Keratinocyte (primary cell): ENCODE data around the gene CCBE1. TPM values are rescaled to one million over a fixed set of nuclear protein-coding genes. Genes with fewer than 3 reads are reported as not detected.

Experiments used
- DNase-seq: peaks from one replicate; pipeline ENCODE4 v3.0.0-alpha.2; 2011; ENCODE audit warnings: low read depth, missing footprints, low spot score
- FAIRE-seq: peaks from 2 replicates; lab custom pipeline; 2011; peaks lifted over from hg19 to GRCh38; lab: Jason Lieb, UNC
- H2AFZ ChIP-seq: 2 replicates; pipeline ENCODE4 v1.6.0; 2012; ENCODE audit warnings: low read length, control low read depth, inconsistent platforms; ENCODE audit not compliant: control insufficient read depth
- H3K27ac ChIP-seq: 2 replicates; pipeline ENCODE4 v1.5.1; 2011; ENCODE audit warnings: low read length; ENCODE audit not compliant: control insufficient read depth, insufficient read depth
- H3K27me3 ChIP-seq: 3 replicates; pipeline ENCODE4 v1.6.0; 2011; ENCODE audit warnings: low read length; ENCODE audit not compliant: control insufficient read depth, insufficient read depth; ENCODE audit errors: extremely low read depth
- H3K36me3 ChIP-seq, 2 experiments: 2 replicates in 1 of 2; 3 replicates in 1 of 2; pipeline ENCODE4 v1.5.1; 2011; ENCODE audit warnings: low read length in 2 of 2, mild to moderate bottlenecking in 1 of 2; ENCODE audit not compliant: control insufficient read depth in 2 of 2, insufficient read depth in 2 of 2; ENCODE audit errors: extremely low read depth in 1 of 2
- H3K4me1 ChIP-seq: 3 replicates; pipeline ENCODE4 v1.5.1; 2011; ENCODE audit warnings: low read length; ENCODE audit not compliant: control insufficient read depth, insufficient read depth; ENCODE audit errors: extremely low read depth
- H3K4me2 ChIP-seq: 3 replicates; pipeline ENCODE4 v1.6.0; 2011; ENCODE audit warnings: low read depth, low read length; ENCODE audit not compliant: control insufficient read depth, insufficient read depth; ENCODE audit errors: extremely low read depth
- H3K4me3 ChIP-seq, 3 experiments: fragments of 200-600 bp in 1 of 3; sonication (generic) in 1 of 3; 2 replicates in 2 of 3; 3 replicates in 1 of 3; pipeline ENCODE4 v1.5.1; 2011 to 2016; ENCODE audit warnings: low read length in 3 of 3, mild to moderate bottlenecking in 3 of 3, control low read depth in 2 of 3, inconsistent platforms in 1 of 3, low read depth in 1 of 3, mixed read lengths in 1 of 3, mixed run types in 1 of 3, moderate library complexity in 1 of 3; ENCODE audit not compliant: control insufficient read depth in 2 of 3, insufficient read depth in 2 of 3; ENCODE audit errors: extremely low read depth in 1 of 3
- H3K79me2 ChIP-seq: 2 replicates; pipeline ENCODE4 v1.6.0; 2012; ENCODE audit warnings: low read length; ENCODE audit not compliant: control insufficient read depth, insufficient read depth
- H3K9ac ChIP-seq: 3 replicates; pipeline ENCODE4 v1.6.0; 2011; ENCODE audit warnings: low read length; ENCODE audit not compliant: control insufficient read depth, insufficient read depth; ENCODE audit errors: extremely low read depth
- H3K9me1 ChIP-seq: 3 replicates; pipeline ENCODE4 v1.6.0; 2011; ENCODE audit warnings: low read length; ENCODE audit not compliant: control insufficient read depth, insufficient read depth; ENCODE audit errors: extremely low read depth
- H3K9me3 ChIP-seq: 2 replicates; pipeline ENCODE4 v1.5.1; 2012; ENCODE audit warnings: low read depth, low read length; ENCODE audit not compliant: control insufficient read depth
- H4K20me1 ChIP-seq: 3 replicates; pipeline ENCODE4 v1.6.0; 2011; ENCODE audit warnings: low read length; ENCODE audit not compliant: control insufficient read depth, insufficient read depth; ENCODE audit errors: extremely low read depth
- CTCF ChIP-seq, 3 experiments: IDR thresholded peaks in 1 of 3; conservative IDR thresholded peaks in 1 of 3; optimal IDR thresholded peaks in 1 of 3; 2 replicates in 2 of 3; 3 replicates in 1 of 3; pipeline versions ENCODE3 to v1.5.1; 2011; ENCODE audit warnings: low read length in 3 of 3, mild to moderate bottlenecking in 3 of 3, moderate library complexity in 2 of 3, control low read depth in 1 of 3, inconsistent platforms in 1 of 3; ENCODE audit not compliant: insufficient read depth in 2 of 3; ENCODE audit errors: extremely low read depth in 1 of 3
- EZH2 ChIP-seq: IDR thresholded peaks from one replicate; pipeline ENCODE4 v1.6.1; 2012; ENCODE audit warnings: inconsistent platforms, mild to moderate bottlenecking, low read length, moderate library complexity
- dilution Hi-C: fragments of 300-500 bp; cut with MboI; formaldehyde crosslinking; loops from one replicate; pipeline ENCODE4 v1.7.0; 2020; ENCODE audit warnings: low sequenced_read_pairs; ENCODE audit not compliant: extremely low pct_ligation_motif_present
- polyA plus RNA-seq, 5 experiments: library from polyadenylated mRNA; depleted of rRNA in 3 of 5; stranded (reverse) in 3 of 5; stranded (forward) in 1 of 5; unstranded in 1 of 5; fragments of >200 nt; gene quantifications; 1 replicate in 1 of 5; 2 replicates in 3 of 5; 3 replicates in 1 of 5; pipeline versions ENCODE4 v1.2.1 to v1.2.3, GENCODE V29; 2011 to 2012; ENCODE audit warnings: missing spikeins in 2 of 5, low read depth in 1 of 5, low replicate concordance in 1 of 5

Gene CCBE1
- polyA plus RNA-seq, 1 donor (not counting 4 experiments of a cell fraction or from before 2014, with no cell fraction given): 20.1 TPM

DNA sequence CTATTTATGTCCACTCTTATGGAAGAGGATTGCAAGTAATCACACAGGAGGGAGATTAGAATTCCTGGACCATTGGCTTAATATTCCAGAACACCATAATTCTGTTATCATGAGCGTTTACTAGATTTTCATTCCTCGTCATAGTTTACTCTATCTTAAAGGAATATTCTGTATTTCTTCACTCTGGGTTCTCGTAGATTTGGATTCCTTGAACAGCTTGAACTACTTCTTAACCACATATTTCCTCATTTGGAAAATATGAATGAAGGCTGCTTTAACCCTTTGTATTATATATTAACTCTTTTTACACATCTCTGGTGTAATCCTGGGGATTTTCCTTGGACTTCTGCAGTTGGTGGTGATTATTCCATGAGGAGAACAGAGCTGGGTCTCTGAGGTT lies 46.3 kb upstream of the CCBE1 start:
- Histone ChIP-seq H3K4me2 (no peak overlapping the region), H3K9me3 (peaks cover under 1% of the 10 kb centered on the region), H3K9ac (no peak overlapping the region), H2AFZ (no peak overlapping the region), H3K9me1 (no peaks in the 10 kb centered on the region), H3K36me3 (no peaks in the 10 kb centered on the region), H3K79me2 (no peaks in the 10 kb centered on the region), H3K27me3 (no peaks in the 10 kb centered on the region), H3K4me3 (no peak overlapping the region), H3K4me1 (peaks cover 11% of the 10 kb centered on the region), H3K27ac (no peak overlapping the region), H4K20me1 (no peaks in the 10 kb centered on the region)
- DNase-seq: no peak
- no peak for FAIRE-seq
- dilution Hi-C loops: no loop called here
- TF ChIP-seq CTCF (optimal IDR thresholded peaks at IDR 0.05 in 1 of 3, IDR thresholded peaks at IDR 0.05 in 1 of 3, conservative IDR thresholded peaks at IDR 0.05 in 1 of 3; ENCODE audit: extremely low read depth in 1 of 3, insufficient read depth in 2 of 3, low read length in 3 of 3) (no peak), EZH2 (no peak)

DNA sequence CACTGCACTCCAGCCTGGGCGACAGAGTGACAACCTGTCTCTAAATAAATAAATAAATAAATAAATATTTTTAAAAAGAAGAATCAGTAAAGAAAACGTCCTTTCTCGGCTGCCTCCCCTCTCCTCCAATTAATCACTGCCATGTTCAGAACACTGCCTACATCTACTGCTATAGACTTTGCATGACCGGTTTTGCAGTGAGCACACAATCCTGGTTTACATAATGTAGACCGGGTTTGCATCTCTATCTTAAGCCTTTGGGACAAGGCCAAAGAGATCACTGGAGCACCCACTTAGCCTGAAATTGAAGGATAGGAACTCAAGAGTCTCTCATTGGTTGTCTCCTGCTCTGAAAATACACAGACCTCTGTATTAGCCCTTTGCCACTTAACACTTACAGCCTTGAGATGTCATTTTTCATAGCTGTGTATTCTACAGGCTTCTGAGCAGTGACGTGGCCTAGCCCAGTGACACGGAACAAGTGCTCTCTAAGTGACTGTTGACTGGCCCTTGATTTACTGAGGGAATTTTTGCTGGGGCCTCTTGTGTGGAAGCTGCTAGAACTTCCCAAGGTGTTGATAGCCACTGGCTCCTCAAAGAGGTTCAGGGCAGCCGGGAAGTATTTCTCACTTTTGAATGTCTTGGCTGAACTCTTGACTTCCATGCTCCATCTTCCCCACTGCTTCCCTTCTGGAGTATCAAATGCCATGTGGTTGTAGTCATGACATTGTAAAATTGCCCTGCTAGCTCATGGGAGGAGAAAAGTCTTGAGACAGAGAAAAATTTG lies 45.3 kb upstream of the CCBE1 start:
- dilution Hi-C loops: no loop called here
- H2AFZ ChIP-seq: no peak overlapping the region

More for the DNA sequence above, 45.3 kb upstream of the CCBE1 start:
- Histone ChIP-seq H3K9me3 (peaks cover 2% of the 10 kb centered on the region), H3K79me2 (no peaks in the 10 kb centered on the region), H3K9me1 (no peaks in the 10 kb centered on the region), H3K27me3 (no peaks in the 10 kb centered on the region), H3K4me2 (no peak overlapping the region), H4K20me1 (no peaks in the 10 kb centered on the region), H3K36me3 (no peaks in the 10 kb centered on the region), H3K4me1 (peaks cover 5% of the 10 kb centered on the region), H3K27ac (no peak overlapping the region), H3K9ac (no peak overlapping the region), H3K4me3 (no peak overlapping the region)
- TF ChIP-seq EZH2: no peak
- no peak for TF ChIP-seq CTCF (optimal IDR thresholded peaks at IDR 0.05 in 1 of 3, IDR thresholded peaks at IDR 0.05 in 1 of 3, conservative IDR thresholded peaks at IDR 0.05 in 1 of 3; ENCODE audit: extremely low read depth in 1 of 3, insufficient read depth in 2 of 3, low read length in 3 of 3)
- no peak for DNase-seq
- FAIRE-seq: peak; percentile 9
